ENCODE data around the gene DPF3. TPM values are rescaled to one million over a fixed set of nuclear protein-coding genes. Genes with fewer than 3 reads are reported as not detected.

The DPF3 gene
- total and polyA plus RNA-seq, 9 of the 15 experiments (the other 6 are each of a cell fraction or from before 2014, with no cell fraction given), result 0.21 to 4.9 (median 1.2) TPM

DNA sequence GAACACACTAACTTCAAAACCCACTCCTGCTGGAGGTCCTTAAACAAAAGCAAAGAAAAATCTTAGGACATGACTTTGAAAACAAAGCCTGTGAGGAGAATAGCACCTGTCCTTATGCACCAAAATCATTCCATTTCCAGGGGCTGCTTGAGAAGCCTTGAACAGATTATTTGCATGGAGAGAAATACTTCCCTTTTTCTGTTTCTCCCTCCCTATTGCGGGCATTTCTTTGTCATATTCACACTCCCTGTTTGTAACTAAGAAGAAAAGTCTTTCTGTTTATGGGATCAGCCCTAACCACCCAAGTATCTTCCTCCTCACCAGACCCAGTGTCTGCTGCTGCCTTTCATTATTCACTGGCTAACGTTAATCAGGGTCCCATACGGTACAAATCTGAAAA, 218.8 kb downstream of the DPF3 start:
- POLR2A ChIA-PET, result no interaction called here
- no TSS peak for BruUV-seq (replicated peaks)

DNA sequence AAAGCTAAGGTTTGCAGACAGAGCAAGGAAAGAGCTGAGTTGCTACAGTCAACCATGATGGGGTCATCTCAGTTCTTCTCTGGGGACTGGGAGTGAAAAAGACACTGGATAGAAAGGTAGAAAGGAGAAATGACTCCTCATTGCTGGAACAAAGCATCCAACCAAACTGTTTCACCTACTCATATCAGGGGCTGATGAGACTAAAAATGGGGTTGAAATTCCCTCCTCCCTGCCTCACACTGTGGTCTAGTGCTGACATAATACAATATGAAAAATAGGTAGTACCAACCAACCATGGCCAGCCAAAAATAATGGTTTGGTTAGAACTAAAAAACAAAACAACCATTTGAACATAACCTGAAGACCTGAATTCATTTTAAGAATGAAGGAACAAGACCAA, 220.7 kb downstream of the DPF3 start:
- DNase-seq (ENCODE audit: extremely low read depth in 1 of 4, low spot score in 3 of 4) (no peak), FAIRE-seq (no peak)
- H3K4me2 ChIP-seq (ENCODE audit: insufficient read depth, low read length), result no peak overlapping the region
- TF ChIP-seq ZNF717 (CRISPR knock-in tag; IDR thresholded peaks at IDR 0.05) (no peak), POLR3A (IDR thresholded peaks at IDR 0.05; ENCODE audit: borderline replicate concordance, extremely low read depth, insufficient read depth, insufficient read length) (no peak), HDAC3 (IDR thresholded peaks at IDR 0.05; ENCODE audit: borderline replicate concordance, partially characterized antibody) (no peak)
- TF ChIP-seq, protein P1, sequence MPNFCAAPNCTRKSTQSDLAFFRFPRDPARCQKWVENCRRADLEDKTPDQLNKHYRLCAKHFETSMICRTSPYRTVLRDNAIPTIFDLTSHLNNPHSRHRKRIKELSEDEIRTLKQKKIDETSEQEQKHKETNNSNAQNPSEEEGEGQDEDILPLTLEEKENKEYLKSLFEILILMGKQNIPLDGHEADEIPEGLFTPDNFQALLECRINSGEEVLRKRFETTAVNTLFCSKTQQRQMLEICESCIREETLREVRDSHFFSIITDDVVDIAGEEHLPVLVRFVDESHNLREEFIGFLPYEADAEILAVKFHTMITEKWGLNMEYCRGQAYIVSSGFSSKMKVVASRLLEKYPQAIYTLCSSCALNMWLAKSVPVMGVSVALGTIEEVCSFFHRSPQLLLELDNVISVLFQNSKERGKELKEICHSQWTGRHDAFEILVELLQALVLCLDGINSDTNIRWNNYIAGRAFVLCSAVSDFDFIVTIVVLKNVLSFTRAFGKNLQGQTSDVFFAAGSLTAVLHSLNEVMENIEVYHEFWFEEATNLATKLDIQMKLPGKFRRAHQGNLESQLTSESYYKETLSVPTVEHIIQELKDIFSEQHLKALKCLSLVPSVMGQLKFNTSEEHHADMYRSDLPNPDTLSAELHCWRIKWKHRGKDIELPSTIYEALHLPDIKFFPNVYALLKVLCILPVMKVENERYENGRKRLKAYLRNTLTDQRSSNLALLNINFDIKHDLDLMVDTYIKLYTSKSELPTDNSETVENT (CRISPR knock-in tag; IDR thresholded peaks at IDR 0.05), result no peak
- TF ChIP-seq, protein P2, sequence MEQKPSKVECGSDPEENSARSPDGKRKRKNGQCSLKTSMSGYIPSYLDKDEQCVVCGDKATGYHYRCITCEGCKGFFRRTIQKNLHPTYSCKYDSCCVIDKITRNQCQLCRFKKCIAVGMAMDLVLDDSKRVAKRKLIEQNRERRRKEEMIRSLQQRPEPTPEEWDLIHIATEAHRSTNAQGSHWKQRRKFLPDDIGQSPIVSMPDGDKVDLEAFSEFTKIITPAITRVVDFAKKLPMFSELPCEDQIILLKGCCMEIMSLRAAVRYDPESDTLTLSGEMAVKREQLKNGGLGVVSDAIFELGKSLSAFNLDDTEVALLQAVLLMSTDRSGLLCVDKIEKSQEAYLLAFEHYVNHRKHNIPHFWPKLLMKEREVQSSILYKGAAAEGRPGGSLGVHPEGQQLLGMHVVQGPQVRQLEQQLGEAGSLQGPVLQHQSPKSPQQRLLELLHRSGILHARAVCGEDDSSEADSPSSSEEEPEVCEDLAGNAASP (IDR thresholded peaks at IDR 0.05), result no peak

More for the DNA sequence above, 218.8 kb downstream of the DPF3 start:
- Histone ChIP-seq H3K27ac (ENCODE audit: extremely low read depth, low read depth, low read length) (no peak overlapping the region), H3K79me2 (ENCODE audit: control insufficient read depth, insufficient read depth, low read length) (no peaks in the 10 kb centered on the region), H2AFZ (ENCODE audit: low read depth, low read length) (no peak overlapping the region), H3K4me3 (no peak overlapping the region), H3K9ac (ENCODE audit: insufficient read depth in 1 of 2, low read depth in 2 of 2, low read length in 2 of 2) (no peak overlapping the region), H3K9me3 (replicated peaks; ENCODE audit: control insufficient read depth, insufficient read depth, low read depth, low read length) (no peaks in the 10 kb centered on the region), H3K4me2 (ENCODE audit: insufficient read depth, low read length) (no peak overlapping the region), H3K9me1 (ENCODE audit: control insufficient read depth, insufficient read depth, low read length) (no peaks in the 10 kb centered on the region), H4K20me1 (replicated peaks; ENCODE audit: control insufficient read depth, insufficient read depth, low read length) (no peaks in the 10 kb centered on the region), H3K36me3 (ENCODE audit: control insufficient read depth, insufficient read depth, low read length) (no peaks in the 10 kb centered on the region), H3K4me1 (replicated peaks in 1 of 2; ENCODE audit: control insufficient read depth in 2 of 2, insufficient read depth in 2 of 2, low read length in 2 of 2) (no peaks in the 10 kb centered on the region), H3K27me3 (ENCODE audit: control insufficient read depth in 2 of 2, insufficient read depth in 2 of 2, low read length in 2 of 2) (peaks cover 0 to 3% of the 10 kb centered on the region in 2 experiments; a peak in 1 of 5 replicates)
- TF ChIP-seq RUNX1 (IDR thresholded peaks at IDR 0.05; ENCODE audit: low read depth) (no peak), ZBTB1 (CRISPR knock-in tag; IDR thresholded peaks at IDR 0.05; ENCODE audit: borderline replicate concordance, low read depth) (no peak), TEAD1 (CRISPR knock-in tag; IDR thresholded peaks at IDR 0.05) (no peak), NFXL1 (CRISPR knock-in tag; IDR thresholded peaks at IDR 0.05) (no peak), SNRNP70 (optimal IDR thresholded peaks at IDR 0.05; ENCODE audit: low read depth, low read length) (no peak), TFAM (CRISPR knock-in tag; conservative IDR thresholded peaks at IDR 0.05) (no peak), ZNF644 (tag; IDR thresholded peaks at IDR 0.05; ENCODE audit: low read depth) (no peak), MAFG (tag; conservative IDR thresholded peaks at IDR 0.05) (no peak), ELF2 (CRISPR knock-in tag; IDR thresholded peaks at IDR 0.05) (no peak), HDAC8 (tag; IDR thresholded peaks at IDR 0.05) (no peak), MAFF (IDR thresholded peaks at IDR 0.05; ENCODE audit: low read length) (no peak)
- TF ChIP-seq, protein P3, sequence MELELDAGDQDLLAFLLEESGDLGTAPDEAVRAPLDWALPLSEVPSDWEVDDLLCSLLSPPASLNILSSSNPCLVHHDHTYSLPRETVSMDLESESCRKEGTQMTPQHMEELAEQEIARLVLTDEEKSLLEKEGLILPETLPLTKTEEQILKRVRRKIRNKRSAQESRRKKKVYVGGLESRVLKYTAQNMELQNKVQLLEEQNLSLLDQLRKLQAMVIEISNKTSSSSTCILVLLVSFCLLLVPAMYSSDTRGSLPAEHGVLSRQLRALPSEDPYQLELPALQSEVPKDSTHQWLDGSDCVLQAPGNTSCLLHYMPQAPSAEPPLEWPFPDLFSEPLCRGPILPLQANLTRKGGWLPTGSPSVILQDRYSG (tag; conservative IDR thresholded peaks at IDR 0.05; ENCODE audit: low read depth), result no peak
- FAIRE-seq, result no peak
- 10% methylated on average over 3 of the region's 3 CpGs for WGBS (ENCODE audit: insufficient coverage, low coverage, missing lambda C conversion rate)
- CTCF ChIA-PET (ENCODE audit: low intra/inter-chr PET ratio), result no interaction called here
- in situ Hi-C loops (cut with MboI) (no loop called here), intact Hi-C loops (cut with micrococcal nuclease) (no loop called here)
- DNase-seq (ENCODE audit: extremely low read depth in 1 of 4, low spot score in 3 of 4), result no peak
- no peak for ATAC-seq

More for the DNA sequence above, 220.7 kb downstream of the DPF3 start:
- H3K9me1 ChIP-seq (ENCODE audit: control insufficient read depth, insufficient read depth, low read length), result no peaks in the 10 kb centered on the region
- no peak overlapping the region for H3K4me3 ChIP-seq
- H3K27me3 ChIP-seq (ENCODE audit: control insufficient read depth in 2 of 2, insufficient read depth in 2 of 2, low read length in 2 of 2), result no peaks in the 10 kb centered on the region
- no peaks in the 10 kb centered on the region for H4K20me1 ChIP-seq (replicated peaks; ENCODE audit: control insufficient read depth, insufficient read depth, low read length)
- ChIA-PET CTCF (ENCODE audit: low intra/inter-chr PET ratio) (no interaction called here), POLR2A (no interaction called here)
- no peak overlapping the region for H2AFZ ChIP-seq (ENCODE audit: low read depth, low read length)
- no peaks in the 10 kb centered on the region for H3K4me1 ChIP-seq (replicated peaks in 1 of 2; ENCODE audit: control insufficient read depth in 2 of 2, insufficient read depth in 2 of 2, low read length in 2 of 2)
- no peaks in the 10 kb centered on the region for H3K9me3 ChIP-seq (replicated peaks; ENCODE audit: control insufficient read depth, insufficient read depth, low read depth, low read length)
- no TSS peak for BruUV-seq (replicated peaks)
- H3K9ac ChIP-seq (ENCODE audit: insufficient read depth in 1 of 2, low read depth in 2 of 2, low read length in 2 of 2), result no peak overlapping the region
- no peaks in the 10 kb centered on the region for H3K36me3 ChIP-seq (ENCODE audit: control insufficient read depth, insufficient read depth, low read length)
- in situ Hi-C loops (cut with MboI) (no loop called here), intact Hi-C loops (cut with micrococcal nuclease) (no loop called here)
- no peak overlapping the region for H3K27ac ChIP-seq (ENCODE audit: extremely low read depth, low read depth, low read length)
- no peaks in the 10 kb centered on the region for H3K79me2 ChIP-seq (ENCODE audit: control insufficient read depth, insufficient read depth, low read length)
- ATAC-seq, result no peak

All from K562 (cell line).